NCI-H2196 (cell line): ENCODE measurements around the gene F2RL2.
"Not testable (repeated sequence)": the region's sequence is repeated elsewhere in the genome, so short reads cannot be mapped to it uniquely, and the experiment has no call there.

Experiments used
- DNase-seq: peaks from one replicate; lab custom pipeline; 2025; ENCODE audit not compliant: unreplicated experiment; lab: John Stamatoyannopoulos, UW

The F2RL2 gene

DNA sequence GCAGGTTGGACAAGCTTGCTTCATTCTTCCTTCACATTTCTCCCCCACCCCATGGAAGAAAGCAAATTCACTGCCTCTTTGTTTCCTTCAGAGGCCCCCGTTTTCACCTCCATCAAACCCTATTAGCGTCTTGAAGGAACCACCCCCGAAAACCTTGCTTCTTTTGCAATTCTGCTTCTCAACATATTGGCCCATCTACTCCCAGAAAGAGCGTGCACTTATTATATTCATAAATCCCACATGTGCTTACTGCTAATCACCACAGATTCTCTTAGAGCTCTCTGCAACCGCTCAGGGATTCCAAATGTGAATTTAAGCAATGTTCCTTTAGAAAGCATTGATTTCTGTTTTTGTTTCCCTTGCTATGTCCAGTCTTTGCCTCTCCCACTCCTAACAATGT, 1.1 kb downstream of the F2RL2 start:
- DNase-seq = no peak

GRCh38 chr5:76620166-76620565, 3.0 kb downstream of the F2RL2 start:
- DNase-seq = no peak

DNA sequence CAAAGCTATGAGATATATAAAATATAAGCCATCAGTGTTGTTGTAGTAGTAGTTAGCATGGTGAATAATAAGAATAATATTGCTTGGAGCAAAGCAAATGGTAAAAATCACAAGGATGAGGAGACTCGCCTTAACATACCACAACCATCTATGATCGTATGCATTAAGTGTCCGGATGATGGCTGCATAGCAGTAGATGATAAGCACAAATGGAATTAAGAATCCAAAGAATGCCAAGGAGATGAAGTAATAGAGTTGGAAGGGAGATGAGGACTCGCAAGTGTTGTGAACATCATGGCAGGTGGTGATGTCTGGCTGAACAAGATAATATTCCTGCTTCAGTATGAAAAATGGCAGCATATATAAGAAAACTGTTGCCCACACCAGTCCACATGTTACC, 5.5 kb downstream of the F2RL2 start:
- DNase-seq = no peak

DNA sequence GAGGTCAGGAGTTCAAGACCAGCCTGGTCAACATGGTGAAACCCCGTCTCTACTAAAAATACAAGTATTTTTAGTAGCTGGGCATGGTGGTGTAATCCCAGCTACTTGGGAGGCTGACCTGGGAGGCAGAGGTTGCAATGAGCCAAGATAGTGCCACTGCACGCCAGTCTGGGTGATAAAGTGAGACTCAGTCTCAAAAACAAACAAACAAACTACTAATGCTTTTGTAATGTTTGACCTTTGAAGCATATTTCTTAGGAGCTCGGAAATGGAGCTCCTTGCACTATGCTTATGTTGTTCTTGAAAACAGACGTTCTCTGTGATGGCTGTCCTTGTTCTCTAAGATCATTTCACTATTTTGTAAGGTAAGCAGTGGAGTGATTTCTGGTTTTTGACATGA, 6.0 kb downstream of the F2RL2 start:
- DNase-seq = no peak

DNA sequence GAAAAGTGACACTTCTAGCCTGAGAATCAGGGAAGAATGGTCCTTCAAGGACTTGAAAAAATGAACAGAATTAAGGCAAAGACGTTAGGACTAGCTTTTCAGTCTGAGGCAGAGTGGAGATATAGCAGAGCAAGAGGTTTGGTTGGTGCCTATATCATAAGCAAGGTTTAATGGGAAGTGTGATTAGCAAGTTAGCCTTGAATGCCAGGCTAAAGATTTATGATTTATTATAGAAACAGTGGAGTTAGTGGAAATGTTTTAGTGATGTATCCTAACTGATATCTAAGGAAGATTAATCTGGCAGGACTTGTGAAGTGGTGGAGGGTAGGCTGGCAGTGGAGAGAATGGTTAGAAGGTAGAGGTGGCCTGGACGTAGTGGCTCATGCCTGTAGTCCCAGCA, 7.0 kb downstream of the F2RL2 start:
- DNase-seq = no peak

- DNase-seq = no peak
Observed at GRCh38 chr5:76615759-76616158, 7.4 kb downstream of the F2RL2 start.

DNA sequence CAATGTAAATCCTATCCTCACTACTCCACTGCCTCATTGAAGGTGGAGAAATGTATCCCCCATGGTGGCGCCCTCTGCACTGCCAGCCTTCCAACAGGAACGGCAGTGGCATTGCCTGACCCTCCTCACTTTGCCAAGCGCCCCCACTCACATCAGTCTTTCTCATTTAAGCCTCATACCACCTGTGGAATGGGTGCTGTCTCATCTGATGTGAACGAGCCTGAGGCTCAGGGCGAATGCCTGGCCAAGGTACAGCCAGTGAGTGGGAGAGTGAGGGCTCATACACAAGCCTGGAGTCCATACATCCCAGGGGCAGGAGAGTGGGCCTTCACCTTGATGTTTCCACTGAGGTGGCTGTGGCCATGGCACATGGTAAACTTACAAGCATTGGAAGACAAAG, 10.3 kb downstream of the F2RL2 start:
- DNase-seq = no peak

DNA sequence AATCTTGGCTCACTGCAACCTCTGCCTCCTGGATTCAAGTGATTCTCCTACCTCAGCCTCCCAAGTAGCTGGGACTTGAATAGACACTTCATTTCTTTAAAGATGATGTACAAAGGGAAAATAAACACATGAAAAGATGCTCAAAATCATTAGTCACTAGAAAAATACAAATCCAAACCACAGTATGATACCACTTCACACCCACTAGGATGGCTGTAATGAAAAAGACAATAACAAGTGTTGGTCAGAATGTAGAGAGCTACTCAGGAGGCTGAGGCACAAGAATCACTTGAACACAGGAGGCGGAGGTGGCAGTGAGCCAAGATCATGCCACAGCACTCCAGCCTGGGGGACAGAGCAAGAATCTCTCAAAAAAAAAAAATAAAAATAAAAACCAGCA, 13.0 kb downstream of the F2RL2 start:
- no peak for DNase-seq

- DNase-seq = no peak
Observed at GRCh38 chr5:76608833-76609232, 14.4 kb downstream of the F2RL2 start.

DNA sequence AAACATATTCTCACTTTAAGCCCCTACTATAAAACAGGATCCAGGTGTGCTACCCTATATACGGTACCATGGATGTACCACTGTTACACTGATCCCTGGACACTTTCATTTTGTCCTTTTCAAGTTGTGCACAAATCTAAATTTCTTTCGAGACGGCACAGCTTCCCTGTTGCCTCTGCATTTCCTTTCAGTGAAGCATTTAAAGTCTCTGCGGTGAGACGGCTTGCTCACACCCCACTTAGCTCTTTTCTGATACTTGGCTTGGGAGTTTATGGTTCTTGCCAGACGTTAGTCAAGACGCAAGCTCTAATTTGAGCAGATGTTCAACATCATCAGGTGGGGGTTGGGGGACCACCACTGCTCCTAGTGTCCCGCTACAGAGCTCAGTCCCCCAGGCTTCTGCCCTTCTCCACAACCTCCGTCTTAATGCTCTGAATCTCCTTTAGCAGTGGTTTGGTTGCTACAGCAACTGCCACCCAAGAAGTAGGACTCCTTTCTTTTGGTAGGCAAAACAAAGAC, 15.8 kb downstream of the F2RL2 start:
- DNase-seq = no peak

- DNase-seq = no peak
Observed at GRCh38 chr5:76606701-76607100, 16.5 kb downstream of the F2RL2 start.

DNA sequence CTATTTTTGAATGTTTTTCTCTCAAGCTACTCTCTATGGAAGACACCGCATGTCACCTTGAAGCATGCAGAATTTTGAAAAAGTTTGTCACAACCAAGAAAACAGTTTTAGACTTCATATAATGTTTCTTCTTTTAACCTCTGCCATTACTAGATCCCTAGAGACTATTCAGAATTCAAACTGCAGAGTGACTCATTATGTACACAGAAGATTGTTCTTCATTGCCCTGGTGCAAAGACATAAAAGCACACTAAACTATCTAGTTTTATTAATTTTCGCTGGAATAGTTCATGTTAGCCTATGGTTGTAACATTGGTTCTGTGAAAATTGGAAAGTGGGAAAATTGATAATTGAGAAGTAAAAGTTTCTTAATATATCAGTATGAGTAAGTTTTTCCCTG, 18.4 kb downstream of the F2RL2 start:
- no peak for DNase-seq

- DNase-seq = not testable (repeated sequence)
Observed at GRCh38 chr5:76603991-76604390, 19.2 kb downstream of the F2RL2 start.

DNA sequence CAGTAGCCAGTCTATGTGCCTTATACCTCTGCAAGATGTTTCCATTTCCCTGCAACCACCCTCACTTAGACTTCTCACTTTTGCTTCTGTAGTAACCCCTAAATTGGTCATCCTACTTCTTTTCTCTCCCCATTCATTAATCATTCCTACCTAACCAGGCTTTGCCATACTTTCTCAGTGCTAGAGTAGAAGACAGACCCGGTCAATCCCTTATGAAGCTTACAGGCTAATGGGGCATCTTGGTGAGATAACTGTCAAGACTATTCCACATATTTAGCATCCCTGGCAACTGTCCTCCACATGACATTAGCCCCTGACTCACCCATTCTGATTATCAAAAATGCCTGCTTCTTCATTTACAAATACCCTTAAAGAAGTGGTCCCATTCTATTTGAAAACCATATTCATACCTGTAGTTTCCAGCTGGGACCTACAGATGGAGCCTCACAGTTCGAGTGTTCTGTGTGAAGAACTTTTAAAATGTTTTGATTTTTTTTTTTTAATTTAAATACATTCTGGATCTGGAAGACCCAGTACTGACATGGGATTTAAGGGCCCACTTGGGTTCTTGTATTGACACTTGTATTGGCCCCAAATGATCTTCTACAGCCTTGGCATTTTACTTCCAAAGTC, 21.0 kb downstream of the F2RL2 start:
- DNase-seq = no peak

GRCh38 chr5:76601470-76601869, 21.7 kb downstream of the F2RL2 start:
- DNase-seq = peak; percentile 2

- no peak for DNase-seq
Observed at GRCh38 chr5:76600716-76601115, 22.5 kb downstream of the F2RL2 start.

DNA sequence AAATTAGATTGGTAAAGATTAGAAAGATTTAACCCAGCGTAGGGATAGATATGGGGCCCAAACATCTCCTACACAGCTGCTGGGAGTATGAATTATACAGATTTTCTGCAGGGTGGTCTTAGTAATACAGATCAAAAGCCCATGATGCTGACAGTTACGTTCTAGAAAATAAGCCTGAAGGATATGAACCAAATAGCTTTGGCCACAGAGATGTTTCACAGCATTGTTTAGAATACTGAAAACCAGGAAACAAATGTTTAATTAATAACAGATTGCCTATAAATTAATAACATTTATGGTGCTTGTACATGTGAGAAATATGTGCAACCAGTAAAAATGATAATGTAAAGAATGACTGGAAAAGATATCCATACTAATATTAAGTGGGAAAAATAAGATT, 24.7 kb downstream of the F2RL2 start:
- no peak for DNase-seq

DNA sequence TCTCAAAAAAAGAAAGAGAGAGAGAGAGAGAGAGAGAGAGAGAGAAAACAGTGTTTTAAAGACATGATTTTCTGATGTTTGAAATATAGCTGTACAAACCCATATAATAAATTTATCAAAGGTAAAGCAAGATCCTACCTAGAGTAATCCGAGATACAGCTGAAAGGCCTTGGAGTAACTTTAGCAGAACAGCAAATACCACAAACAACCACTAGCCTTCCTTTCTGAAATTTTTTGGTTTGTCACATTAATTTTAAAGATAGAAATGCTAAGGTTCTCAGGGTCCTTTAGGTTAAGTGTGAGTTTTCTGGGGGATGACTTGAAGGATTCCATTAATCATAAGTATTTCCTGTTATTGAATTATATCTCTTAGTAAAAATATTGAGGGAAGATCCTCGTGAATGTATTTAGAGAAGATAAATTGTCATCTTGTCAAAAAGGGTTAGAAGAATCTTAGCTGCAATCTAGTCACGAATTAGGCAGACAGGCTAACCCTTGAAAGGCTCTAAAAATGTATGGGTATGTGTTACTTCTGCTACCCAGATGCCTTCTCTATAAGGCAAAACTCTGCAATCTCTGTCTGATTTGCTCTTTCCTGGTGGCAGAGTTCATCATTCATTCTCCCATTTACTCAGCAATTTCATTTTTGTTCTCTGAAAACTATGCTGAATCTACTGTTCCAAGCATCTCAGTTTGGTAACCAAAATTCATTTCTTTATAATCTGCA, 27.3 kb downstream of the F2RL2 start:
- DNase-seq = no peak

DNA sequence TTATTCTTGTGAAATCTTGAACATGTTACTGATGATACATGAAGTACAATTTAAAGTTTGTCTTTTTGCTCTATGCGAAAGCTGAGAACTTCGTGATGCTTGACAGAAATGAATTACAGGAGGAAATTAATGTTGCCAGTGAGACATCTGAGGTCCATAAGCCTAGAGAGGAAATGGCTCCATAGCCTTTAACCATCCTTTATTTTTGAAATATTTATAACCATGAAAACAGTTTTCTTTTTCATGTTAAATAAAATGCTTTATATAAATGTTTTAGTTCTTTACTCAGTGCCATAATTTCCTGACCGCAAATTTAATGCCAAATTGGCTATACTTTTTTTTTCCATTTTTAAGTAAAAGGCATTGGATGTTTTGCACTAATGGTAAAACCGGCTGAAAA, 29.1 kb downstream of the F2RL2 start:
- no peak for DNase-seq

- DNase-seq = no peak
Observed at GRCh38 chr5:76592692-76593091, 30.5 kb downstream of the F2RL2 start.

GRCh38 chr5:76591366-76591765, 31.8 kb downstream of the F2RL2 start:
- DNase-seq = no peak

GRCh38 chr5:76590027-76590426, 33.2 kb downstream of the F2RL2 start:
- no peak for DNase-seq

DNA sequence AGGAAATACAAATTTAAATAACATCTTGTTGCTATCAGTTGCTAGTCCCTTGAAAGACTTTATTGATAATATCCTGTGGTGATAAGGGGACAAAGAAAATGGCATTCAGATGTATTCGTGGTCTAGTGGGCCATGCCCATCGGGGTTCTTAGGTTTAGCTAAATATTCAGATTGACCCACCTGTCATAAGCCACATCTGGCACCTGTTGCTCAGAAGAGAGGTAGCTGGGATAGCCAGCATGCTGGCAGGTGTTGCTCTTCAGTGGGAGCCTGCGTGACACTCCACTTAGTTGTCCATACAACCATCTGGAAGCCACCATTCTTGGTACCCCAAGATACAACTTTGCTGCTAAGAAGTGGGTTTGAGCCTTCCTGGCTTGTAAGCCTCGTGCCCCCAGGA, 36.7 kb downstream of the F2RL2 start:
- DNase-seq = no peak
